ENCODE data around the gene SEC63.
"Not testable (repeated sequence)": the region's sequence is repeated elsewhere in the genome, so short reads cannot be mapped to it uniquely, and the experiment has no call there.

SEC63 gene

GRCh38 chr6:107973594-107973993 lies 15.6 kb upstream of the SEC63 start:
- no peak for DNase-seq (ENCODE audit: low spot score)

- no peak for DNase-seq (ENCODE audit: low spot score)
Observed at GRCh38 chr6:107972413-107973096, 14.5 kb upstream of the SEC63 start.

- DNase-seq (ENCODE audit: low spot score): no peak
Observed at GRCh38 chr6:107971181-107971580, 13.2 kb upstream of the SEC63 start.

GRCh38 chr6:107970255-107970654 lies 12.2 kb upstream of the SEC63 start:
- no peak for DNase-seq (ENCODE audit: low spot score)

- DNase-seq (ENCODE audit: low spot score): no peak
Observed at GRCh38 chr6:107968081-107968480, 10.1 kb upstream of the SEC63 start.

- DNase-seq (ENCODE audit: low spot score): no peak
Observed at GRCh38 chr6:107965746-107966145, 7.7 kb upstream of the SEC63 start.

GRCh38 chr6:107962723-107963122 lies 4.7 kb upstream of the SEC63 start:
- no peak for DNase-seq (ENCODE audit: low spot score)

GRCh38 chr6:107959392-107959791 lies 1.4 kb upstream of the SEC63 start:
- DNase-seq (ENCODE audit: low spot score): no peak

- not testable (repeated sequence) for DNase-seq (ENCODE audit: low spot score)
Observed at GRCh38 chr6:107958689-107959362, 818 bp upstream of the SEC63 start.

- DNase-seq (ENCODE audit: low spot score): peak; percentile 60
Observed at GRCh38 chr6:107957308-107957908, 600 bp downstream of the SEC63 start.

GRCh38 chr6:107956586-107957307 lies 1.3 kb downstream of the SEC63 start:
- DNase-seq (ENCODE audit: low spot score): no peak

- no peak for DNase-seq (ENCODE audit: low spot score)
Observed at GRCh38 chr6:107956181-107956580, 1.8 kb downstream of the SEC63 start.

- not testable (repeated sequence) for DNase-seq (ENCODE audit: low spot score)
Observed at GRCh38 chr6:107953858-107954414, 4.1 kb downstream of the SEC63 start.

- DNase-seq (ENCODE audit: low spot score): no peak
Observed at GRCh38 chr6:107943626-107944439, 14.2 kb downstream of the SEC63 start.

GRCh38 chr6:107942142-107942541 lies 15.9 kb downstream of the SEC63 start:
- no peak for DNase-seq (ENCODE audit: low spot score)

- no peak for DNase-seq (ENCODE audit: low spot score)
Observed at GRCh38 chr6:107941627-107942026, 16.4 kb downstream of the SEC63 start.

GRCh38 chr6:107941199-107941598 lies 16.8 kb downstream of the SEC63 start:
- no peak for DNase-seq (ENCODE audit: low spot score)

GRCh38 chr6:107936910-107937292 lies 21.1 kb downstream of the SEC63 start:
- DNase-seq (ENCODE audit: low spot score): not testable (repeated sequence)

- no peak for DNase-seq (ENCODE audit: low spot score)
Observed at GRCh38 chr6:107936162-107936909, 21.7 kb downstream of the SEC63 start.

- DNase-seq (ENCODE audit: low spot score): not testable (repeated sequence)
Observed at GRCh38 chr6:107934229-107934628, 23.8 kb downstream of the SEC63 start.

- DNase-seq (ENCODE audit: low spot score): no peak
Observed at GRCh38 chr6:107932580-107932979, 25.4 kb downstream of the SEC63 start.

Measured in D341Med (cell line).